GM19397 (cell line): ENCODE measurements around the gene YWHAB.

Source experiments
- ATAC-seq: cut with Tn5 transposase; IDR thresholded peaks from one replicate; pipeline ENCODE4 v1.9.1; 2021; ENCODE audit warnings: mild to moderate bottlenecking, moderate library complexity; ENCODE audit not compliant: unreplicated experiment

YWHAB gene

GRCh38 chr20:44911264-44911921, 25.9 kb downstream of the YWHAB start:
- no peak for ATAC-seq

GRCh38 chr20:44912189-44912588, 26.7 kb downstream of the YWHAB start:
- no peak for ATAC-seq

- ATAC-seq: no peak
Observed at GRCh38 chr20:44914924-44915323, 29.4 kb downstream of the YWHAB start.

- ATAC-seq: no peak
Observed at GRCh38 chr20:44916586-44916985, 31.1 kb downstream of the YWHAB start.

- ATAC-seq: no peak
Observed at GRCh38 chr20:44917399-44917798, 31.9 kb downstream of the YWHAB start.

GRCh38 chr20:44918342-44918741, 32.8 kb downstream of the YWHAB start:
- no peak for ATAC-seq

- no peak for ATAC-seq
Observed at GRCh38 chr20:44918761-44919160, 33.3 kb downstream of the YWHAB start.

- no peak for ATAC-seq
Observed at GRCh38 chr20:44921447-44921846, 35.9 kb downstream of the YWHAB start.

GRCh38 chr20:44924541-44924940, 39.0 kb downstream of the YWHAB start:
- no peak for ATAC-seq

GRCh38 chr20:44928595-44928994, 43.1 kb downstream of the YWHAB start:
- no peak for ATAC-seq

GRCh38 chr20:44930517-44931168, 45.1 kb downstream of the YWHAB start:
- ATAC-seq: no peak

- no peak for ATAC-seq
Observed at GRCh38 chr20:44931911-44932310, 46.4 kb downstream of the YWHAB start.

- no peak for ATAC-seq
Observed at GRCh38 chr20:44932916-44933315, 47.4 kb downstream of the YWHAB start.

GRCh38 chr20:44936510-44936909, 51.0 kb downstream of the YWHAB start:
- no peak for ATAC-seq

GRCh38 chr20:44938637-44939036, 53.1 kb downstream of the YWHAB start:
- no peak for ATAC-seq

- no peak for ATAC-seq
Observed at GRCh38 chr20:44941120-44941691, 55.7 kb downstream of the YWHAB start.

- ATAC-seq: no peak
Observed at GRCh38 chr20:44942264-44942973, 56.9 kb downstream of the YWHAB start.

GRCh38 chr20:44943828-44944227, 58.3 kb downstream of the YWHAB start:
- ATAC-seq: no peak

GRCh38 chr20:44945261-44945660, 59.8 kb downstream of the YWHAB start:
- ATAC-seq: no peak

GRCh38 chr20:44946271-44946852, 60.9 kb downstream of the YWHAB start:
- ATAC-seq: no peak

- no peak for ATAC-seq
Observed at GRCh38 chr20:44948107-44948506, 62.6 kb downstream of the YWHAB start.
